GM04503 (cell line): Measurements from ENCODE around the gene BBS9.

Experiments
- DNase-seq: peaks from one replicate; pipeline ENCODE4 v3.0.0-alpha.2; 2012; ENCODE audit warnings: low read depth

The BBS9 gene

GRCh38 chr7:33650828-33651227, 521.5 kb downstream of the BBS9 start:
- DNase-seq: peak; percentile 44

DNA sequence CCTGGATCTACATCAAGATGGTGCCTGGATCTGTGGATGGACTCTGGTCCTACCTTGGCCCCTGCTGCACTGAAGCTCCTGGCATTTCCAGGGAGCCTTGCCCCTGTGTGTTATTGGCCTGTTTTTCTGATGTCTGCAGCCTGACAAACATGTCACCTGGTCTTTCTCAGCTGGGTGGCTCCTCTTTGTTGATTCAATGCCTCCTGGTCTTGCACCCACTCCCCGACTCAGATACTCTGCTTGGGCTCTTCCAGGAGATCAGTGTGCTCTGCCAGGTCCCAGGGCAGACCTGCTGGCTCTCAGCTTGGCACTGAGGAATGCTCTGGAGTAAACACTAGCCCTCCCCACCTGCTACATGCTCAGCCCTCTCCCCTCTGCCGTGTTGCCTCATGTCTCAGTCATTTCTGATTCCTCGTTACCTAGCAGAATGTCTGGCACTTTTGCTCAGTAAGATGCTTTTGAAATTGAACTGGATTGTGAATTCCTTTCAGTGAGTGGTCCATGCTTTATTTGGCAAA, 522.7 kb downstream of the BBS9 start:
- DNase-seq: no peak

GRCh38 chr7:33654676-33655075, 525.3 kb downstream of the BBS9 start:
- DNase-seq: no peak
